HG02870 (cell line): ENCODE data around the gene NEK10.

Experiments used
- ATAC-seq: cut with Tn5 transposase; IDR thresholded peaks from one replicate; pipeline ENCODE4 v1.9.1; 2021; ENCODE audit warnings: mild to moderate bottlenecking, moderate library complexity; ENCODE audit not compliant: unreplicated experiment

NEK10 gene

GRCh38 chr3:27185231-27185989, 183.8 kb downstream of the NEK10 start:
- ATAC-seq, result no peak

GRCh38 chr3:27184261-27184660, 184.9 kb downstream of the NEK10 start:
- no peak for ATAC-seq

DNA sequence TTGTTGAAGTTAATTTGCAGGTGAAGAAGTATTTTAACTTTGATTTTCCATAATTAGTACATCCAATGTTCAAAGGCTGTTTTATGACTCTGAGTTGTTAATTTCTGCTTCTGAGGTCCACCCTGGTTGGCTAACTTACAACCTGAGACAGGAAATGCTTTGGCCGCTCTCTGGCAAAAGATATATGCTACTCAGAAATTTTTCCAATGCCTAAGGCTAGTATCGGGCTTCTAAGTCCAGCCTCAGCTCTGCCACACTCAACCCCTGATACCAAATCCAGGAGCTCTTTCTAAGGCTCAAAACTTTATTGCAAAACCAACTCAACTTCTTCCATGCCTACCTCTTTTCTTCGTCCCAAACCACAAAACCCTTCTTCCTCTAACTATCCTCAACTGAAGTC, 192.9 kb downstream of the NEK10 start:
- no peak for ATAC-seq

- no peak for ATAC-seq
These were observed 194.7 kb downstream of the NEK10 start for GRCh38 chr3:27174530-27174929.

GRCh38 chr3:27171113-27171512, 198.1 kb downstream of the NEK10 start:
- peak; percentile 97 for ATAC-seq

DNA sequence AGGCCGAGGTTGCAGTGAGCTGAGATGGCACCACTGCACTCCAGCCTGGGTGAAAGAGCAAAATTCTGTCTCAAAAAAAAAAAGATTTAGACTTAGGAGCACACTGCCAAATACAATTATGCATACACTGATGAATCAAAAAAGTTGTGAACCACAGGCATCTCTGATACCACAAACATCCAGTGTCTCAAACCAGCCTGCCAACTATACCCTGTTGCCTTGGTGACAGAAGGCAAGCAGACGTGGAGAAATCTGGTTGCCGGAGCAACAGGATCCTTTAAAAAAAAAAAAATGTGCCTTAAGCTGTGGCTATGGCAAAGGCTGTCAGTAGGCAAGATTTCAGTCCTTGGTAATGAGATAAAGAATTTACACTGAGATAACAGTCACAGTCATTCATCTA, 202.3 kb downstream of the NEK10 start:
- ATAC-seq, result no peak

DNA sequence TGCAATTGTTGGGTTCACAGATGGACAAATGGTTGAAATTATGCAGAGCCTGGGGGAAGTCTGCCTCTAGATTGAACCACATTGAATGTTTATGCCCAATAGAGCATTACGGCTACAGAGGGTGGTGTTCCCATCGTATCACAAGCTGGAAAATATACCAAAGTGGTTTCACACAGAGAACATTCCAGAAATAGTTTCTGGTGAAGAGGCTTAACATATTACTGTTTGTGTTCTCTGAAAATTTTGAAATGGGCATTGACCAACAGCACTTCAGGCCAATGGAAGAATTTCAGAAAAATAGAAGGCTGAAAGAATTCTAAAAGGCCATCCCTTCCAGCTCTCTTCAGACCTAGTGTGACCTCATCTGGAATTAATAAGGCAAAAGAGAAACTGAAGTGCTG, 203.9 kb downstream of the NEK10 start:
- no peak for ATAC-seq

DNA sequence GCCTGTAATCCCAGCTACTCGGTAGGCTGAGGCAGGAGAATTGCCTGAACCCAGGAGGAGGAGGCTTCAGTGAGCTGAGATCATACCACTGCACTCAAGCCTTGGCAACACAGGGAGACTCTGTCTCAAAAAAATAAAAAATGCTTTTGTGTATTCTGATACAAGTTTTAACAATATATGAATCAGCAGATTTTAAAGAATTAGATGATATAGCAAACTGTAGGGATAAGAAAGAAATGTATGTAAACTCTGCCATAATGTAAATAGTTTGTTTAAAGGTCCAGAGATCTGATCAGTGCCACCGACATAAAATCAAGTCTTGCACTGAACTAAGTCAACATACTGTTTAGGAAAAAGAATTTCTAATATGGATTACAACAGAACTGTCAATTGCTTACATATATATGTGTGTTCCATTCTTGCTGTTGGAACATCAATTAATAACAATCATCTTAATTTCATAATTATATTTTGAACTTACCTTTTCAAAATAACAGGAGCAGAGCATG, 208.3 kb downstream of the NEK10 start:
- ATAC-seq, result no peak

- no peak for ATAC-seq
These were observed 209.0 kb downstream of the NEK10 start for GRCh38 chr3:27160146-27160545.

DNA sequence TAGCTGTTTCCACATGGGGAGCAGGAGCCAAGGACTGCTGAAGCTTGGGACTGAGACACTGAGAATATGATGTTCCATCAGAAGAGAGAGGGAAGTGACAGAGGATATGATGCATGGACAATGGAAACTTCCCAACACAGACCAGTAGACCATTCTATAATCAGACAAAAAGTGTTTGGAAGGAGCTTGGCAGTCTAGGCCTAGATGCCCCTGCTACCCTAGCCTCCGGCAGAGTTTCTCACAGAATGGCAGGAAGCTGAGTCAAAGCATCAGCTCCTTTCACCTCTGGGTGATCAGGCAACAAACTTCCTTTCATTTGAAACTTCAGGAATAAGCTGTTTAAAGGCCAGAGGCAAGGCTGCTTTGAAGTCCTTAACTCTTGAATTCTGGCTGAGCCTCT, 222.0 kb downstream of the NEK10 start:
- no peak for ATAC-seq

DNA sequence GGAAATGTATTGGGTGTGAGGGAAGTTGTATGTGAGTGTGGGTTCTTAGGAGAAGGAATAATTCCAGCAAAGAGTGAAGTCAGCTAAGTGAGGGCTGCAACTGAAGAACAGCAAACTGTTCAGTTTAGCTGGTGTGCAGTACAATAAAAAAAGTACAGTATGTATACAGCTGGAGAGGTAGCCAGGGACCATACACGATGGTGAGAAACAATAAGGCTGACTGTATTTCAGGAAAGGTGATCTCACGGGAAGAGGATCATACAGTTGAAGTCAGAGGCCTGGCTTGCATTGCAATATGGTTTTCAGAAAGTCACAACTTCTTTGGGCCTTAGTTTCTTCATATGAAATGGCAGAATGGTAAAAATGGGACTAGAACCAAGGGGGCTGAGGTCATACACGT, 222.4 kb downstream of the NEK10 start:
- ATAC-seq, result no peak

DNA sequence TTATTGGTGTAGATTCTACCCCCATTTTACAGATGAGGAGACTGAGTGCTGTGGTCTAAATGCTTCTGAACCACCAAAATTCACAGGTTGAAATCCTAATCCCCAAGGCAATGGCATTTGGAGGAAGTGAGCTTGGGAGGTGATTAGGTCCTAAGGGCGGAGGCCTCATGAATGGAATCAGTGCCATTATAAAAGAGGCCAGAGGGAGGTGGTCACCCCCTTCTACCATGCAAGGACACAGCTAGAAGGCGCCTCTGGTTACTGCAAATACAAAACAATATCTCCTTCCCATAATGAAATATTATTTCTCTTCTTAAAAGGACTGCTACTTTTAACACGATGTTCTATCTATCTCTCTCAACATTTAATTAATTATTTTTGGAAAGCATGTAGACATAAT, 223.5 kb downstream of the NEK10 start:
- no peak for ATAC-seq

DNA sequence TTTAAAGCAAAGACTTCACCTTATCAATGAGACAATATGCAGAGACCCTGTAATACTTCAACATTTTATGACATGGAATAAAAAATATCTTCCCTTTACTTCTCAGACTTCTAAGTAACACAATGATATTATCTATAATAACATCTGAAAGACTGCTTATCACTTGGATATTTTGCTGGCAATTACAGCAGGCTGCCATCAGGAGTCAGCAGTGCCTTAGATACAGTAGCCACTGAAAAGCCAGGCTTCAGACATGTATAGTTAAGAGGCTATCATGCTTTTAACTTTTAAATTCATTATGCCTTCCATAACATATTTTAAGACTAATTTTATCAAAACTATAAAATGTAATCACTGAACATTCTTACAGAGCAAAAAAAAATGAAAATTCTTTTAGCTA, 227.5 kb downstream of the NEK10 start:
- ATAC-seq, result no peak

GRCh38 chr3:27138562-27138961, 230.6 kb downstream of the NEK10 start:
- no peak for ATAC-seq

- no peak for ATAC-seq
These were observed 231.2 kb downstream of the NEK10 start for GRCh38 chr3:27138005-27138404.

- ATAC-seq, result peak; percentile 95
These were observed 234.9 kb downstream of the NEK10 start for GRCh38 chr3:27134171-27134796.

GRCh38 chr3:27133060-27133459, 236.1 kb downstream of the NEK10 start:
- ATAC-seq, result no peak

GRCh38 chr3:27130796-27131195, 238.4 kb downstream of the NEK10 start:
- no peak for ATAC-seq

DNA sequence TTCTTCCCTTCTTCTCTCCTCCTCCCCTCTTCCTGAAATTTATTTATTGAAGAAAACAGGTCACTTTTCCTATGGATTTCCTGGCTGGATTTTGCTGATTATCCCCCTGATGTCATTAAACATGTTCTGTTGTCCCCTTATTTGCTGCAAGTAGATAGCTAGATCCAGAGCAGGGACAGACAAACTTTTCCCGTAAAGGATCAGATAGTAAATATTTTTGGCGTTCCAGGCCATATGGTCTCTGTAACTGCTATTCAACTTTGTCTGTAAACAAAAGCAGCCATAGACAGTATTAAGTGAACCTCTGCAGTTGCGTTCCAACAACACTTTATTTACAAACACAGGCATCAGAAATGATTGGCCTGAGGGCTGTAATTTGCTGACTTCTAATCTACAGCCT, 241.3 kb downstream of the NEK10 start:
- no peak for ATAC-seq

- ATAC-seq, result no peak
These were observed 242.0 kb downstream of the NEK10 start for GRCh38 chr3:27127195-27127594.

- no peak for ATAC-seq
These were observed 243.2 kb downstream of the NEK10 start for GRCh38 chr3:27125821-27126501.

DNA sequence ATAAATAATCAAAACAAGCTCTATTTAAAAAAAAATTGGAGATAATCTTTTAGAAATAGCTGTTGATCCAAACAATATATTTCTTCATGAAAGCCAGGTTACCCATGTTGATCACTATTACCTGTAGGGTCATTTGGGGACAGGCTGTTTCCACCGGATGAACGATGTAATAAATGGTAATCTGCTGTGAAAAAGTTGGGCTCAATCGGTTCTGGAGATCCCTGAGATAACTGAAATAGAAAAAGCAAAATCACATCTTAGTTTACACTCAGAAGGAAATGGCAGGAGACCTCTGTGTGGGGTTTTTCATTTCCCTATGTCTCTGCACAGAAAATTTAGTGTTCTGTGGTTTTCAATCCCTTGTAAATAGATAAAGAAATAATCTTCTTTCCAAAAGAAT, 249.5 kb downstream of the NEK10 start:
- no peak for ATAC-seq
